HL-60 (cell line): ENCODE measurements around the gene IQGAP3.

Experiments
- GABPA ChIP-seq: IDR thresholded peaks from 2 replicates; pipeline ENCODE4 v1.6.1; 2012; ENCODE audit warnings: low read depth
- POLR2AphosphoS5 ChIP-seq: IDR thresholded peaks from 2 replicates; pipeline ENCODE4 v1.6.1; 2012; ENCODE audit warnings: low read depth
- SPI1 ChIP-seq: IDR thresholded peaks from 2 replicates; pipeline ENCODE4 v1.6.1; 2012; ENCODE audit warnings: low read depth, mild to moderate bottlenecking, borderline replicate concordance
- TF ChIP-seq, protein P1 (sequence below): IDR thresholded peaks from one replicate; pipeline ENCODE4 v1.5.1; 2011; ENCODE audit warnings: low read length, control low read depth, inconsistent platforms; ENCODE audit not compliant: insufficient read depth
- TF ChIP-seq, protein P2 (sequence below): IDR thresholded peaks from 2 replicates; pipeline ENCODE4 v1.6.1; 2012; ENCODE audit warnings: low read depth; ENCODE audit not compliant: insufficient replicate concordance

DNA sequence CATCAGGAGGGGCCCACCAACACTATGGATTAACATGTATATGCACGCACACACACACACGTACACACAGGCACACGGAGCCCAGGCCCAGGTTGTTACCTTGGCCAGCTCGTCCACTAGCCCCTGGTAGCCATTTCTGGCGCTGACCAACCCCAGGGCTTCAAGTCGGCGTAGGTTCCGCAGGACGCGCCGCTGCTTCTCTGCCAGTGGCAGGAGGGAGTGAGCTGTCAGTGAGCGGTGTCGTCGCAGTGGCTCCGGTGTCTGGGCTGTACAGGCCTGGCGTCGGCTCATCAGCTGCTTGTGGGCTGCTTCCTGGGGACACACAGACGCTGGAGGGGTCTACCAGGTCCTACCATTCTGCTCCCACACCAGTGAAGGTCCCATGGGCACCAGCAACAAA lies 42.4 kb downstream of the IQGAP3 start:
- TF ChIP-seq, protein P1, sequence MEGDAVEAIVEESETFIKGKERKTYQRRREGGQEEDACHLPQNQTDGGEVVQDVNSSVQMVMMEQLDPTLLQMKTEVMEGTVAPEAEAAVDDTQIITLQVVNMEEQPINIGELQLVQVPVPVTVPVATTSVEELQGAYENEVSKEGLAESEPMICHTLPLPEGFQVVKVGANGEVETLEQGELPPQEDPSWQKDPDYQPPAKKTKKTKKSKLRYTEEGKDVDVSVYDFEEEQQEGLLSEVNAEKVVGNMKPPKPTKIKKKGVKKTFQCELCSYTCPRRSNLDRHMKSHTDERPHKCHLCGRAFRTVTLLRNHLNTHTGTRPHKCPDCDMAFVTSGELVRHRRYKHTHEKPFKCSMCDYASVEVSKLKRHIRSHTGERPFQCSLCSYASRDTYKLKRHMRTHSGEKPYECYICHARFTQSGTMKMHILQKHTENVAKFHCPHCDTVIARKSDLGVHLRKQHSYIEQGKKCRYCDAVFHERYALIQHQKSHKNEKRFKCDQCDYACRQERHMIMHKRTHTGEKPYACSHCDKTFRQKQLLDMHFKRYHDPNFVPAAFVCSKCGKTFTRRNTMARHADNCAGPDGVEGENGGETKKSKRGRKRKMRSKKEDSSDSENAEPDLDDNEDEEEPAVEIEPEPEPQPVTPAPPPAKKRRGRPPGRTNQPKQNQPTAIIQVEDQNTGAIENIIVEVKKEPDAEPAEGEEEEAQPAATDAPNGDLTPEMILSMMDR, result no peak
- TF ChIP-seq, protein P2, sequence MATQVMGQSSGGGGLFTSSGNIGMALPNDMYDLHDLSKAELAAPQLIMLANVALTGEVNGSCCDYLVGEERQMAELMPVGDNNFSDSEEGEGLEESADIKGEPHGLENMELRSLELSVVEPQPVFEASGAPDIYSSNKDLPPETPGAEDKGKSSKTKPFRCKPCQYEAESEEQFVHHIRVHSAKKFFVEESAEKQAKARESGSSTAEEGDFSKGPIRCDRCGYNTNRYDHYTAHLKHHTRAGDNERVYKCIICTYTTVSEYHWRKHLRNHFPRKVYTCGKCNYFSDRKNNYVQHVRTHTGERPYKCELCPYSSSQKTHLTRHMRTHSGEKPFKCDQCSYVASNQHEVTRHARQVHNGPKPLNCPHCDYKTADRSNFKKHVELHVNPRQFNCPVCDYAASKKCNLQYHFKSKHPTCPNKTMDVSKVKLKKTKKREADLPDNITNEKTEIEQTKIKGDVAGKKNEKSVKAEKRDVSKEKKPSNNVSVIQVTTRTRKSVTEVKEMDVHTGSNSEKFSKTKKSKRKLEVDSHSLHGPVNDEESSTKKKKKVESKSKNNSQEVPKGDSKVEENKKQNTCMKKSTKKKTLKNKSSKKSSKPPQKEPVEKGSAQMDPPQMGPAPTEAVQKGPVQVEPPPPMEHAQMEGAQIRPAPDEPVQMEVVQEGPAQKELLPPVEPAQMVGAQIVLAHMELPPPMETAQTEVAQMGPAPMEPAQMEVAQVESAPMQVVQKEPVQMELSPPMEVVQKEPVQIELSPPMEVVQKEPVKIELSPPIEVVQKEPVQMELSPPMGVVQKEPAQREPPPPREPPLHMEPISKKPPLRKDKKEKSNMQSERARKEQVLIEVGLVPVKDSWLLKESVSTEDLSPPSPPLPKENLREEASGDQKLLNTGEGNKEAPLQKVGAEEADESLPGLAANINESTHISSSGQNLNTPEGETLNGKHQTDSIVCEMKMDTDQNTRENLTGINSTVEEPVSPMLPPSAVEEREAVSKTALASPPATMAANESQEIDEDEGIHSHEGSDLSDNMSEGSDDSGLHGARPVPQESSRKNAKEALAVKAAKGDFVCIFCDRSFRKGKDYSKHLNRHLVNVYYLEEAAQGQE, result no peak
- TF ChIP-seq POLR2AphosphoS5 (no peak), SPI1 (no peak), GABPA (no peak)
